DMS153 treated with DMSO at 0.1 percent for 48 hours (cell line): ENCODE data around the gene CACNB4.
"Not testable (repeated sequence)": the region's sequence is repeated elsewhere in the genome, so short reads cannot be mapped to it uniquely, and the experiment has no call there.

ENCODE experiments used
- DNase-seq: peaks from one replicate; lab custom pipeline; 2025; ENCODE audit not compliant: unreplicated experiment; lab: John Stamatoyannopoulos, UW

CACNB4 gene

GRCh38 chr2:151946250-151946884 lies 152.5 kb downstream of the CACNB4 start:
- DNase-seq, result no peak

- DNase-seq, result no peak
Measured at GRCh38 chr2:151945602-151946001, 153.2 kb downstream of the CACNB4 start.

- no peak for DNase-seq
Measured at GRCh38 chr2:151945186-151945585, 153.7 kb downstream of the CACNB4 start.

GRCh38 chr2:151943461-151943860 lies 155.4 kb downstream of the CACNB4 start:
- no peak for DNase-seq

GRCh38 chr2:151942540-151943205 lies 156.2 kb downstream of the CACNB4 start:
- DNase-seq, result not testable (repeated sequence)

GRCh38 chr2:151937966-151938365 lies 160.9 kb downstream of the CACNB4 start:
- DNase-seq, result no peak

GRCh38 chr2:151936626-151937025 lies 162.2 kb downstream of the CACNB4 start:
- DNase-seq, result no peak

- DNase-seq, result no peak
Measured at GRCh38 chr2:151933266-151933804, 165.5 kb downstream of the CACNB4 start.

- no peak for DNase-seq
Measured at GRCh38 chr2:151931756-151932155, 167.1 kb downstream of the CACNB4 start.

GRCh38 chr2:151931030-151931611 lies 167.7 kb downstream of the CACNB4 start:
- no peak for DNase-seq

GRCh38 chr2:151930042-151930441 lies 168.8 kb downstream of the CACNB4 start:
- DNase-seq, result no peak

- DNase-seq, result no peak
Measured at GRCh38 chr2:151928380-151928779, 170.5 kb downstream of the CACNB4 start.

GRCh38 chr2:151927501-151928221 lies 171.2 kb downstream of the CACNB4 start:
- no peak for DNase-seq

GRCh38 chr2:151922845-151923666 lies 175.8 kb downstream of the CACNB4 start:
- DNase-seq, result no peak

GRCh38 chr2:151919786-151920185 lies 179.1 kb downstream of the CACNB4 start:
- no peak for DNase-seq

- no peak for DNase-seq
Measured at GRCh38 chr2:151918308-151918707, 180.5 kb downstream of the CACNB4 start.

- no peak for DNase-seq
Measured at GRCh38 chr2:151916632-151917031, 182.2 kb downstream of the CACNB4 start.

GRCh38 chr2:151915629-151916025 lies 183.2 kb downstream of the CACNB4 start:
- not testable (repeated sequence) for DNase-seq

- no peak for DNase-seq
Measured at GRCh38 chr2:151914989-151915628, 183.7 kb downstream of the CACNB4 start.

- no peak for DNase-seq
Measured at GRCh38 chr2:151908204-151908882, 190.5 kb downstream of the CACNB4 start.
